Lung (tissue), 16 donors: Measurements from ENCODE around the gene EVI5. TPM values are rescaled to one million over a fixed set of nuclear protein-coding genes. Genes with fewer than 3 reads are reported as not detected.

ENCODE experiments used
- ATAC-seq: fragments of 200-7000 bp; cut with Tn5 transposase; one replicate; pipeline ENCODE4 v1.9.1; 2020; ENCODE audit warnings: moderate number of reproducible peaks; ENCODE audit not compliant: insufficient read depth, low FRiP score
- DNase-seq, 3 donors: peaks; one replicate each; pipeline ENCODE4 v3.0.0-alpha.2; 2013 to 2017
- H3K27ac ChIP-seq, 2 donors: one replicate each; pipeline ENCODE4 v1.5.1; 2013; ENCODE audit warnings: mild to moderate bottlenecking in 2 of 2, moderate library complexity in 2 of 2, control low read depth in 1 of 2, inconsistent platforms in 1 of 2, low read depth in 1 of 2, low read length in 1 of 2
- H3K27me3 ChIP-seq, 3 donors: one replicate each; pipeline ENCODE4 v1.5.1; 2013; ENCODE audit warnings: low read length in 2 of 3; ENCODE audit not compliant: control insufficient read depth in 3 of 3, insufficient read depth in 3 of 3
- H3K36me3 ChIP-seq, 4 donors: one replicate each; pipeline ENCODE4 v1.5.1; 2013; ENCODE audit warnings: low read length in 4 of 4, mild to moderate bottlenecking in 1 of 4, moderate library complexity in 1 of 4; ENCODE audit not compliant: control insufficient read depth in 4 of 4, insufficient read depth in 4 of 4
- H3K4me1 ChIP-seq, 5 donors: one replicate each; pipeline ENCODE4 v1.5.1; 2013; ENCODE audit warnings: low read length in 5 of 5, mild to moderate bottlenecking in 2 of 5, moderate library complexity in 1 of 5; ENCODE audit not compliant: control insufficient read depth in 5 of 5, insufficient read depth in 5 of 5
- H3K4me3 ChIP-seq: one replicate; pipeline ENCODE4 v1.5.1; 2013; ENCODE audit warnings: mild to moderate bottlenecking, control low read depth, moderate library complexity
- H3K9ac ChIP-seq, 2 donors: one replicate each; pipeline ENCODE4 v1.5.1; 2013; ENCODE audit warnings: low read length in 2 of 2, control low read depth in 1 of 2; ENCODE audit not compliant: insufficient read depth in 1 of 2
- H3K9me3 ChIP-seq, 4 donors: one replicate each; pipeline ENCODE4 v1.5.1; 2013; ENCODE audit warnings: low read length in 3 of 4, mild to moderate bottlenecking in 1 of 4, moderate library complexity in 1 of 4; ENCODE audit not compliant: control insufficient read depth in 4 of 4, insufficient read depth in 3 of 4
- CTCF ChIP-seq: IDR thresholded peaks from 2 replicates; pipeline ENCODE4 v1.5.1; 2012; ENCODE audit warnings: mild to moderate bottlenecking; ENCODE audit errors: control extremely low read depth, extremely low read depth
- WGBS, 2 donors: extraction: QIAGEN DNeasy Blood & Tissue Kit; methylation state at CpG; one replicate each; pipeline ENCODE4 v1.1.7; 2013; 5-methylcytosine and 5-hydroxymethylcytosine counted together
- long read RNA-seq, 5 donors: transcript quantifications; one replicate each; lab custom pipeline, GENCODE V29; 2026
- polyA plus RNA-seq, 2 donors: library from polyadenylated mRNA; stranded (reverse); fragments of 200-250 nt; gene quantifications; one replicate each; pipeline ENCODE4 v1.2.1, GENCODE V29; 2013
- total RNA-seq, 2 donors: library from RNA; depleted of rRNA in 1 of 2; stranded (reverse); fragments of >200 nt in 1 of 2; gene quantifications; one replicate each; pipeline ENCODE4 v1.2.1, GENCODE V29; 2014 to 2021
- donor health status: control.
- donor health status: control.
- donor health status: Bipolar disorder and iron deficiency.
- donor health status: healthy.
- donor health status: DM: yes; HTN: yes; CAD: no.

EVI5 gene
- total RNA-seq (10 to 100 TPM; 44.3 to 88.8 TPM), polyA plus RNA-seq (1 to 10 TPM; 4.9 to 5.8 TPM)
- long read RNA-seq, donor 1, partial matches to known transcripts: 7,215 of 7,356 reads
- long read RNA-seq, donor 1, other reads (novel, unspliced or antisense): 141 of 7,356 reads
- long read RNA-seq, donor 2, partial matches to known transcripts: 3,928 of 3,961 reads
- long read RNA-seq, donor 2, other reads (novel, unspliced or antisense): 33 of 3,961 reads
- long read RNA-seq, donor 3: 0 reads
- long read RNA-seq, donor 4: 0 reads
- long read RNA-seq, donor 5, partial matches to known transcripts: 6,663 of 6,775 reads
- long read RNA-seq, donor 5, other reads (novel, unspliced or antisense): 112 of 6,775 reads

- TF ChIP-seq CTCF: no peak
- Histone ChIP-seq H3K27me3 (no peaks in the 10 kb centered on the region), H3K4me1 (peaks cover 0 to 9% (median 2%) of the 10 kb centered on the region in 5 donors), H3K36me3 (peaks cover 0 to 4% (median under 1%) of the 10 kb centered on the region in 4 donors), H3K27ac (peak within 1 kb of the TSS; percentile 95 to 100), H3K4me3 (peak within 1 kb of the TSS; percentile 87), H3K9ac (peak within 1 kb of the TSS; percentile 85 to 96), H3K9me3 (no peaks in the 10 kb centered on the region)
- DNase-seq (peak; percentile 98), ATAC-seq (peak; percentile 99)
- 1% methylated on average over 92 to 94 of the region's 94 CpGs for WGBS, 2 donors
Measured at GRCh38 chr1:92784639-92785500, at the start of gene EVI5. TSS of gene EVI5 (minus strand) at chr1:92785108. CDS start at chr1:92736546, 48,562 bp downstream.

- H3K9ac ChIP-seq: no peak overlapping the region
- no peak overlapping the region for H3K27ac ChIP-seq
- H3K4me1 ChIP-seq: peaks cover 2 to 23% (median 8%) of the 10 kb centered on the region in 5 donors
Measured at GRCh38 chr1:92834617-92835016, 49.7 kb upstream of the EVI5 start.

GRCh38 chr1:92833840-92834239, 48.9 kb upstream of the EVI5 start:
- H3K4me1 ChIP-seq: peaks cover 2 to 23% (median 8%) of the 10 kb centered on the region in 5 donors

More at GRCh38 chr1:92834617-92835016, 49.7 kb upstream of the EVI5 start:
- no peak for ATAC-seq
- no peak overlapping the region for H3K4me3 ChIP-seq
- no peaks in the 10 kb centered on the region for H3K9me3 ChIP-seq
- H3K27me3 ChIP-seq: no peaks in the 10 kb centered on the region
- TF ChIP-seq CTCF: no peak
- WGBS, 2 donors: 69 to 85% methylated on average over 5 of the region's 5 CpGs
- DNase-seq: no peak
- H3K36me3 ChIP-seq: peaks cover 19 to 39% (median 35%) of the 10 kb centered on the region in 4 donors

More at GRCh38 chr1:92833840-92834239, 48.9 kb upstream of the EVI5 start:
- peak overlapping the region; percentile 91 to 100 for H3K9ac ChIP-seq
- no peak overlapping the region for H3K27ac ChIP-seq
- no peaks in the 10 kb centered on the region for H3K9me3 ChIP-seq
- ATAC-seq (no peak), DNase-seq (no peak)
- H3K36me3 ChIP-seq: peaks cover 14 to 39% (median 32%) of the 10 kb centered on the region in 4 donors
- no peak overlapping the region for H3K4me3 ChIP-seq
- H3K27me3 ChIP-seq: no peaks in the 10 kb centered on the region
- 72 to 76% methylated on average over 5 of the region's 5 CpGs for WGBS, 2 donors
- no peak for TF ChIP-seq CTCF
